GM18498 (cell line): Measurements from ENCODE around the gene SLC25A29.

ENCODE experiments used
- ATAC-seq: cut with Tn5 transposase; IDR thresholded peaks from one replicate; pipeline ENCODE4 v1.9.1; 2021; ENCODE audit warnings: mild to moderate bottlenecking, moderate library complexity; ENCODE audit not compliant: unreplicated experiment

SLC25A29 gene

GRCh38 chr14:100246809-100247428 is 59.3 kb downstream of the SLC25A29 start:
- ATAC-seq = no peak

- ATAC-seq = no peak
Observed at GRCh38 chr14:100243020-100243419, 63.2 kb downstream of the SLC25A29 start.

- ATAC-seq = no peak
Observed at GRCh38 chr14:100241279-100241678, 65.0 kb downstream of the SLC25A29 start.
